ENCODE results near the gene RAB3A.
A peak's percentile ranks its signal among the peaks of the same experiment; 100 is the strongest.

Gene RAB3A

GRCh38 chr19:18208098-18208951 is 4.5 kb upstream of the RAB3A start:
- peaks cover 19% of the 10 kb centered on the region for H3K4me1 ChIP-seq (ENCODE audit: control insufficient read depth, insufficient read depth, low read length)
- H3K4me3 ChIP-seq (ENCODE audit: low read length in 2 of 2), result no peak overlapping the region
- no peak overlapping the region for H3K9ac ChIP-seq (ENCODE audit: low read length in 2 of 2)
- no peaks in the 10 kb centered on the region for H3K36me3 ChIP-seq (ENCODE audit: control insufficient read depth in 2 of 2, insufficient read depth in 2 of 2, low read length in 2 of 2)
- no peaks in the 10 kb centered on the region for H3K9me3 ChIP-seq (ENCODE audit: control insufficient read depth in 2 of 2, low read length in 2 of 2)
- no peak overlapping the region for H3K27ac ChIP-seq (ENCODE audit: low read length)
- H3K27me3 ChIP-seq (ENCODE audit: control insufficient read depth in 1 of 2, insufficient read depth in 2 of 2, low read length in 2 of 2), result peaks cover 0 to 3% of the 10 kb centered on the region in 2 donors

- Histone ChIP-seq H3K4me1 (ENCODE audit: control insufficient read depth, insufficient read depth, low read length) (peaks cover 30% of the 10 kb centered on the region), H3K27ac (ENCODE audit: low read length) (peak overlapping the region; percentile 100), H3K4me3 (ENCODE audit: low read length in 2 of 2) (peak overlapping the region in 1 of 2 donors; percentile 78), H3K36me3 (ENCODE audit: control insufficient read depth in 2 of 2, insufficient read depth in 2 of 2, low read length in 2 of 2) (peaks cover 0 to 5% of the 10 kb centered on the region in 2 donors), H3K27me3 (ENCODE audit: control insufficient read depth in 1 of 2, insufficient read depth in 2 of 2, low read length in 2 of 2) (peaks cover 0 to 3% of the 10 kb centered on the region in 2 donors), H3K9ac (ENCODE audit: low read length in 2 of 2) (no peak overlapping the region), H3K9me3 (ENCODE audit: control insufficient read depth in 2 of 2, low read length in 2 of 2) (no peaks in the 10 kb centered on the region)
Measured at GRCh38 chr19:18206018-18206417, 2.2 kb upstream of the RAB3A start.

DNA sequence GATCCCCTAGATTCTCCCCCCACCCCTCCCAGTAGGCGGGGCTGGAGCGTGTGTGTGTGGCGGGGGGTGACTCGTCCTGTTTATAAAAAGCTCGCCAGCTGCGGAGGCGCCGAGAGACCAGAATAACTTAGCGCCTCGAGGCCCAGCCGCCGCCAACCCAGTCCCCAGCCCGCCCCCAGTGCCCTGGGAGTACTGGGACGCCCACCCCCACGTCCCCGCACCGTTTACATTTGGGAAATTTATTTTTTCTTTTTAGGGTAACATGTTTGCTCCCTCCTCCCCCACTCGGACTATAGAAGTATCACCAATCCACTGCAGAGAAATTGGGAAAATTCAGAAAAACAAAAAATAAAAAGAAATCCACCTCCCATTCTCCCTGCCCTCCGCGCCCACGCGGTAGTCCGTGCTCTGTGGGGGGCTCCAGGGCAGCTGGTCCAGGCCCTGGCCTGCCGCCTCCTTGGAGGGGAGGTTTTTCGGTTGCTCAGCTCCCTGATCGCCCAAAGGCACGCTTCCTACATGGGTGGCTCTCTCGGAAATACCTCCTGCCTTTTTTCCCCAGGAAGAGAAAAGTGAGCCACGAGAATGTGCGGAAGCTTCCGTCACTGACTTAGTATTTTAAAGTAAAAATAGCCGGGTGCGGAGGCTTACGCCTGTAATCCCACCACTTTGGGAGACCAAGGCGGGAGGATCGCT is 1.5 kb upstream of the RAB3A start:
- peaks cover 33% of the 10 kb centered on the region for H3K4me1 ChIP-seq (ENCODE audit: control insufficient read depth, insufficient read depth, low read length)
- H3K27me3 ChIP-seq (ENCODE audit: control insufficient read depth in 1 of 2, insufficient read depth in 2 of 2, low read length in 2 of 2), result peaks cover 0 to 3% of the 10 kb centered on the region in 2 donors
- peak overlapping the region; percentile 100 for H3K27ac ChIP-seq (ENCODE audit: low read length)
- peak overlapping the region; percentile 78 to 80 for H3K4me3 ChIP-seq (ENCODE audit: low read length in 2 of 2)
- H3K36me3 ChIP-seq (ENCODE audit: control insufficient read depth in 2 of 2, insufficient read depth in 2 of 2, low read length in 2 of 2), result peaks cover 0 to 7% of the 10 kb centered on the region in 2 donors
- H3K9ac ChIP-seq (ENCODE audit: low read length in 2 of 2), result peak overlapping the region; percentile 86 to 97
- no peaks in the 10 kb centered on the region for H3K9me3 ChIP-seq (ENCODE audit: control insufficient read depth in 2 of 2, low read length in 2 of 2)

DNA sequence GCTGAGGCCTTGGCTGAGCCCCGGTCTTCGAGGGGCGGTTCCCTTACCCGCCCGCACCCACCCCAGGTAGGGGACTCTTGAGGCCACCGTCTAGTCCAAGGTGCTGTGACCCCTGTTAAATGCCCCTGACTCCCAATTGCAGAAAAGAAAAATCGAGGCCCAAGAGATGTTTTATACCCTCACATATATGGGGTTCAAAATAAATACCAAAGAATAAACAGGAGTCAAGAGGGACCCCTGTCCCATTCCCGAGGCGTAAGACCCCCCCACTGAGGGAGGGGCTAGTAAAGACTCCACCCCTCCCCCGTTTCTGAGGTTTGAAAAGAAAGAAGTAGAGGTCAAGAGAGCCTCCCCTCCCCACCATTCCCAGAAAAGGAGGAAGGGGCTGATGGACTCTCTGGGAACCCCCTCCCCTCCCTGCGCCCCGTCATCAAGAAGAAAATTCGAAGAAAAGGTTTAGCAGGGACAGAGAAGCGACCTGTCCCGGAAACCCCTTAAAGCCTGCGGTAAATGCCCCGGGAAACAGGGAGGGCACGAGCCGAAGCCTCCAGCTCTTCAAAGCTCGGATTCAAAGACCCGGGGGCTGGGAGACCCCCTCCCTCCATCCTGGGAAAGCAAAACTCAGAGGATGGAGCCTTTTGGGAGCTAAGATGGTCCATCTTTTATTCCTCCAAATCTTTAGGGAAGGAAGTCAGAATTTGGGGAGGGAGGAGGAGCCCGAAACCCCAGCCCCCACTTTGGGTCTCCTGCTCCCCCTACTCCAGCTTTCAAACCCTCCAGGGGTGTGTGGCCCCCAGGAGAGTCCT is 755 bp upstream of the RAB3A start:
- H3K27ac ChIP-seq (ENCODE audit: low read length), result peak overlapping the region; percentile 100
- H3K9me3 ChIP-seq (ENCODE audit: control insufficient read depth in 2 of 2, low read length in 2 of 2), result no peaks in the 10 kb centered on the region
- H3K27me3 ChIP-seq (ENCODE audit: control insufficient read depth in 1 of 2, insufficient read depth in 2 of 2, low read length in 2 of 2), result peaks cover 0 to 3% of the 10 kb centered on the region in 2 donors
- H3K4me1 ChIP-seq (ENCODE audit: control insufficient read depth, insufficient read depth, low read length), result peaks cover 33% of the 10 kb centered on the region
- H3K36me3 ChIP-seq (ENCODE audit: control insufficient read depth in 2 of 2, insufficient read depth in 2 of 2, low read length in 2 of 2), result peaks cover 0 to 9% of the 10 kb centered on the region in 2 donors
- H3K4me3 ChIP-seq (ENCODE audit: low read length in 2 of 2), result peak overlapping the region; percentile 78 to 80
- H3K9ac ChIP-seq (ENCODE audit: low read length in 2 of 2), result peak overlapping the region; percentile 86 to 97

DNA sequence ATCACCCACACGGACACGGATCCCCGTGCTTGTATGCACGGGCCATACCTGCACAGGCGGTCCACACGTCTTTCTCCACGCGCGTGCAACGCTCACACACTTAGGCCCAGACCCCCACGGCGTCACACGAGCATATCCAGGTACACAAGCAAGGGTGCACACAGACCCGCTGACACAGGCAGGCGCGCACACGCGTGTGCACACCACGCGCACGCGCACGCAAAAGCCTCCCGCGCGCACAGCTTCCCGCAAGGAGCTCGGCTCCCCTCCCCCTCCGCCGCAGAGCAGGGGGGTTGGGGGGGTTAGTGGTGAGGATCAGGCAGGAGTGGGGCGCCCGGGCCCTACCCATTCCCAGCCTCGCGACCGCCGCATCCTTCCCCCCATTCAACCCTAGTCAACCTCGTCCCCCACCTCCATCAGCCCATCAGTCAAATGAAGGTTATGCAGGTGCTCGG is 407 bp downstream of the RAB3A start:
- Histone ChIP-seq H3K36me3 (ENCODE audit: control insufficient read depth in 2 of 2, insufficient read depth in 2 of 2, low read length in 2 of 2) (peaks cover 0 to 15% of the 10 kb centered on the region in 2 donors), H3K9ac (ENCODE audit: low read length in 2 of 2) (peak overlapping the region; percentile 47), H3K27me3 (ENCODE audit: control insufficient read depth in 1 of 2, insufficient read depth in 2 of 2, low read length in 2 of 2) (no peaks in the 10 kb centered on the region), H3K4me3 (ENCODE audit: low read length in 2 of 2) (peak overlapping the region; percentile 90 to 92), H3K9me3 (ENCODE audit: control insufficient read depth in 2 of 2, low read length in 2 of 2) (no peaks in the 10 kb centered on the region), H3K27ac (ENCODE audit: low read length) (peak overlapping the region; percentile 53), H3K4me1 (ENCODE audit: control insufficient read depth, insufficient read depth, low read length) (peaks cover 33% of the 10 kb centered on the region)

DNA sequence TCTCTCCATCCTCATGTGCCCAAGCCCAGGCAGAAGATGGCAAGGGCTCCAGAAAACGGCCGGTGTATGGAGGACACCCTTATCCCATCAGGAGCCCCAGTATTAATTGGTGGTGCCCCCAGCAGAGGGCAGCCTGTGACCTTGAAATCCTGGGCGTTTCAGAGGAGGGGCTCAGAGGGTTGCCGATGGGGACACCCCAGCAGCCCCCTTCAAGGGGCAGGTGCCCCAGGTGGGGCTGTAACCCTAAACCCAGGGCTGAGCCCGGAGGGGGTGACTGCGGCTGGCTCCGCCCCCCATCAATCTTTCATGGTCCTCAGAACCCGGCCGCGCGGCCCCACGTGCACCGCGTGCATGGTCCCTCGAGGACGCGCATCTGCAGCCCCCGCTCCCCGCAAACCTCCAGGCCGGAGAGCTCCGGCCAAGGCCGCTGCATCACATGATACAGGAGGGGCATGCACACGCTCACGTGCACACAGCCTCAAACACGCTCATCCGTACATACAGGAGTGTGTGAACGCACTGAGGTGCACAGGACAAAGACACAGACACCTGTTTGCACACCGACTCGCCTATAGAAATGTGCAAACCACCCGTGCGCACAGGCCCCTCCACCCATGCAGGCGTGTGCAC is 949 bp downstream of the RAB3A start:
- no peak overlapping the region for H3K27ac ChIP-seq (ENCODE audit: low read length)
- H3K27me3 ChIP-seq (ENCODE audit: control insufficient read depth in 1 of 2, insufficient read depth in 2 of 2, low read length in 2 of 2), result no peaks in the 10 kb centered on the region
- no peaks in the 10 kb centered on the region for H3K9me3 ChIP-seq (ENCODE audit: control insufficient read depth in 2 of 2, low read length in 2 of 2)
- peak overlapping the region in 1 of 2 donors; percentile 47 for H3K9ac ChIP-seq (ENCODE audit: low read length in 2 of 2)
- peaks cover 30% of the 10 kb centered on the region for H3K4me1 ChIP-seq (ENCODE audit: control insufficient read depth, insufficient read depth, low read length)
- peaks cover 5 to 21% of the 10 kb centered on the region in 2 donors for H3K36me3 ChIP-seq (ENCODE audit: control insufficient read depth in 2 of 2, insufficient read depth in 2 of 2, low read length in 2 of 2)
- peak overlapping the region; percentile 90 to 92 for H3K4me3 ChIP-seq (ENCODE audit: low read length in 2 of 2)

GRCh38 chr19:18202397-18202777 is 1.5 kb downstream of the RAB3A start:
- peaks cover 30% of the 10 kb centered on the region for H3K4me1 ChIP-seq (ENCODE audit: control insufficient read depth, insufficient read depth, low read length)
- peak overlapping the region in 1 of 2 donors; percentile 92 for H3K4me3 ChIP-seq (ENCODE audit: low read length in 2 of 2)

GRCh38 chr19:18198374-18198773 is 5.5 kb downstream of the RAB3A start:
- H3K27me3 ChIP-seq (ENCODE audit: control insufficient read depth in 1 of 2, insufficient read depth in 2 of 2, low read length in 2 of 2), result no peaks in the 10 kb centered on the region
- no peak overlapping the region for H3K4me3 ChIP-seq (ENCODE audit: low read length in 2 of 2)
- peaks cover 8 to 34% of the 10 kb centered on the region in 2 donors for H3K36me3 ChIP-seq (ENCODE audit: control insufficient read depth in 2 of 2, insufficient read depth in 2 of 2, low read length in 2 of 2)
- no peak overlapping the region for H3K27ac ChIP-seq (ENCODE audit: low read length)
- peaks cover 36% of the 10 kb centered on the region for H3K4me1 ChIP-seq (ENCODE audit: control insufficient read depth, insufficient read depth, low read length)
- no peaks in the 10 kb centered on the region for H3K9me3 ChIP-seq (ENCODE audit: control insufficient read depth in 2 of 2, low read length in 2 of 2)
- H3K9ac ChIP-seq (ENCODE audit: low read length in 2 of 2), result no peak overlapping the region

More at GRCh38 chr19:18202397-18202777, 1.5 kb downstream of the RAB3A start:
- H3K9ac ChIP-seq (ENCODE audit: low read length in 2 of 2), result no peak overlapping the region
- no peaks in the 10 kb centered on the region for H3K27me3 ChIP-seq (ENCODE audit: control insufficient read depth in 1 of 2, insufficient read depth in 2 of 2, low read length in 2 of 2)
- H3K9me3 ChIP-seq (ENCODE audit: control insufficient read depth in 2 of 2, low read length in 2 of 2), result no peaks in the 10 kb centered on the region
- H3K36me3 ChIP-seq (ENCODE audit: control insufficient read depth in 2 of 2, insufficient read depth in 2 of 2, low read length in 2 of 2), result peaks cover 6 to 24% of the 10 kb centered on the region in 2 donors
- no peak overlapping the region for H3K27ac ChIP-seq (ENCODE audit: low read length)

DNA sequence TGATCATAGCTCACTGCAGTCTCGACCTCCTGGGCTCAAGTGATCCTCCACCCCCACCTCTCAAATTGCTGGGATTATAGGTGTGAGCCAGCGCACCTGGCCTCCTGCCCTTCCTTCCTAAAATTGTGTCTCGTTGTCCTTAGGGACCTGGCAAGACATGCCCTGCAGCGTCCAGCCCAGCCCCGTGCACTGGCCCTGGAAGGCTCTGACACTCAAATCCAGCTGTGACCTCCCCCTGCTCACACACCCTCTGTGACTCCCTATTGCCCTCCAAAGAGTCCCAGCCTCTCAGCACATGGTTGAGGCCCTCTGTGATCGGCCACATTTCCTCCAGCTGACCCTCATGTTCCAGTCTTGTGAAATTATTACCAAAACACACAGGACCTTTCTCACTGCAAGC is 5.9 kb downstream of the RAB3A start:
- Histone ChIP-seq H3K4me3 (ENCODE audit: low read length in 2 of 2) (no peak overlapping the region), H3K36me3 (ENCODE audit: control insufficient read depth in 2 of 2, insufficient read depth in 2 of 2, low read length in 2 of 2) (peaks cover 8 to 34% of the 10 kb centered on the region in 2 donors), H3K9me3 (ENCODE audit: control insufficient read depth in 2 of 2, low read length in 2 of 2) (no peaks in the 10 kb centered on the region), H3K4me1 (ENCODE audit: control insufficient read depth, insufficient read depth, low read length) (peaks cover 35% of the 10 kb centered on the region), H3K27me3 (ENCODE audit: control insufficient read depth in 1 of 2, insufficient read depth in 2 of 2, low read length in 2 of 2) (no peaks in the 10 kb centered on the region), H3K27ac (ENCODE audit: low read length) (no peak overlapping the region), H3K9ac (ENCODE audit: low read length in 2 of 2) (no peak overlapping the region)

GRCh38 chr19:18197306-18197705 is 6.5 kb downstream of the RAB3A start:
- peaks cover 8 to 34% of the 10 kb centered on the region in 2 donors for H3K36me3 ChIP-seq (ENCODE audit: control insufficient read depth in 2 of 2, insufficient read depth in 2 of 2, low read length in 2 of 2)
- H3K4me3 ChIP-seq (ENCODE audit: low read length in 2 of 2), result no peak overlapping the region
- no peak overlapping the region for H3K27ac ChIP-seq (ENCODE audit: low read length)
- no peaks in the 10 kb centered on the region for H3K27me3 ChIP-seq (ENCODE audit: control insufficient read depth in 1 of 2, insufficient read depth in 2 of 2, low read length in 2 of 2)
- no peak overlapping the region for H3K9ac ChIP-seq (ENCODE audit: low read length in 2 of 2)
- H3K4me1 ChIP-seq (ENCODE audit: control insufficient read depth, insufficient read depth, low read length), result peaks cover 29% of the 10 kb centered on the region
- H3K9me3 ChIP-seq (ENCODE audit: control insufficient read depth in 2 of 2, low read length in 2 of 2), result no peaks in the 10 kb centered on the region

All from stomach smooth muscle (tissue), 2 donors.